Gastrocnemius medialis (tissue), 4 donors: Measurements from ENCODE around the gene NRCAM. TPM values are rescaled to one million over a fixed set of nuclear protein-coding genes. Genes with fewer than 3 reads are reported as not detected.
"Not testable (repeated sequence)": the region's sequence is repeated elsewhere in the genome, so short reads cannot be mapped to it uniquely, and the experiment has no call there.

Experiments
- ATAC-seq, 2 donors: fragments of 150-250 bp; one replicate each; pipeline ENCODE4 v1.9.1; 2016
- DNase-seq, 2 donors: peaks; one replicate each; pipeline ENCODE4 v3.0.0-alpha.2; 2019
- H3K27ac ChIP-seq, 4 donors: fragments of 200-600 bp; sonication (generic); 1 replicate in 1 of 4; 2 replicates in 3 of 4; pipeline ENCODE4 v1.5.1; 2016 to 2018; ENCODE audit warnings: mild to moderate bottlenecking in 2 of 4, moderate library complexity in 1 of 4
- H3K27me3 ChIP-seq, 3 donors: fragments of 200-600 bp; sonication (generic) in 2 of 3; 1 replicate in 1 of 3; 2 replicates in 2 of 3; pipeline versions ENCODE4 v1.5.1 to v1.6.0; 2016 to 2019; ENCODE audit warnings: mild to moderate bottlenecking in 1 of 3, moderate library complexity in 1 of 3
- H3K36me3 ChIP-seq, 2 donors: fragments of 200-600 bp; sonication (generic) in 1 of 2; one replicate each; pipeline ENCODE4 v1.5.1; 2017 to 2018
- H3K4me1 ChIP-seq, 2 donors: fragments of 200-600 bp; sonication (generic) in 1 of 2; one replicate each; pipeline ENCODE4 v1.5.1; 2016 to 2017; ENCODE audit warnings: mild to moderate bottlenecking in 2 of 2
- H3K4me3 ChIP-seq, 4 donors: fragments of 200-600 bp; sonication (generic) in 3 of 4; 1 replicate in 1 of 4; 2 replicates in 3 of 4; pipeline ENCODE4 v1.5.1; 2016 to 2019; ENCODE audit warnings: mild to moderate bottlenecking in 2 of 4
- H3K9me3 ChIP-seq, 3 donors: fragments of 200-600 bp; sonication (generic) in 2 of 3; 1 replicate in 1 of 3; 2 replicates in 2 of 3; pipeline ENCODE4 v1.5.1; 2016 to 2019
- POLR2A ChIP-seq, 2 donors: fragments of 450-650 bp; IDR thresholded peaks; one replicate each; pipeline ENCODE4 v1.6.1; 2017; ENCODE audit warnings: antibody characterized with exemption in 2 of 2, mild to moderate bottlenecking in 2 of 2, moderate library complexity in 2 of 2
- in situ Hi-C, 4 donors: fragments of 200-750 bp; cut with MboI; loops; one replicate each; pipeline versions ENCODE4 v1.15.0 to v1.8.0; 2017; ENCODE audit warnings: low sequenced_read_pairs in 4 of 4
- intact Hi-C: fragments of 100-400 bp; cut with DNase I; formaldehyde crosslinking; loops from one replicate; pipeline ENCODE4 v1.15.1; 2023; ENCODE audit warnings: low total_unique reads
- total RNA-seq, 4 donors: library from RNA; depleted of rRNA; stranded (reverse); fragments of >200 nt; gene quantifications; one replicate each; pipeline versions ENCODE4 v1.1.0 to v1.2.3, GENCODE V29; 2016
- TF ChIP-seq, protein P1 (sequence below), 5 experiments: fragments of 450-650 bp in 3 of 5; fragments of 200-600 bp in 2 of 5; sonication (generic) in 2 of 5; IDR thresholded peaks in 4 of 5; conservative IDR thresholded peaks in 1 of 5; 1 replicate in 4 of 5; 2 replicates in 1 of 5; pipeline ENCODE4 v1.5.1; 2016 to 2019; ENCODE audit warnings: antibody characterized with exemption in 5 of 5, mild to moderate bottlenecking in 3 of 5, moderate library complexity in 3 of 5

The NRCAM gene
- total RNA-seq, 4 donors from 2014 or later = 0.18 to 0.31 (median 0.23) TPM; not detected in 1

GRCh38 chr7:108283252-108283651 is 173.0 kb downstream of the NRCAM start:
- H3K36me3 ChIP-seq = no peaks in the 10 kb centered on the region
- DNase-seq (no peak), ATAC-seq (no peak)
- H3K9me3 ChIP-seq = no peaks in the 10 kb centered on the region
- in situ Hi-C loops = no loop called here
- H3K4me3 ChIP-seq = no peak overlapping the region
- TF ChIP-seq, protein P1, sequence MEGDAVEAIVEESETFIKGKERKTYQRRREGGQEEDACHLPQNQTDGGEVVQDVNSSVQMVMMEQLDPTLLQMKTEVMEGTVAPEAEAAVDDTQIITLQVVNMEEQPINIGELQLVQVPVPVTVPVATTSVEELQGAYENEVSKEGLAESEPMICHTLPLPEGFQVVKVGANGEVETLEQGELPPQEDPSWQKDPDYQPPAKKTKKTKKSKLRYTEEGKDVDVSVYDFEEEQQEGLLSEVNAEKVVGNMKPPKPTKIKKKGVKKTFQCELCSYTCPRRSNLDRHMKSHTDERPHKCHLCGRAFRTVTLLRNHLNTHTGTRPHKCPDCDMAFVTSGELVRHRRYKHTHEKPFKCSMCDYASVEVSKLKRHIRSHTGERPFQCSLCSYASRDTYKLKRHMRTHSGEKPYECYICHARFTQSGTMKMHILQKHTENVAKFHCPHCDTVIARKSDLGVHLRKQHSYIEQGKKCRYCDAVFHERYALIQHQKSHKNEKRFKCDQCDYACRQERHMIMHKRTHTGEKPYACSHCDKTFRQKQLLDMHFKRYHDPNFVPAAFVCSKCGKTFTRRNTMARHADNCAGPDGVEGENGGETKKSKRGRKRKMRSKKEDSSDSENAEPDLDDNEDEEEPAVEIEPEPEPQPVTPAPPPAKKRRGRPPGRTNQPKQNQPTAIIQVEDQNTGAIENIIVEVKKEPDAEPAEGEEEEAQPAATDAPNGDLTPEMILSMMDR (IDR thresholded peaks at IDR 0.05 in 4 of 5, conservative IDR thresholded peaks at IDR 0.05 in 1 of 5) = no peak
- TF ChIP-seq POLR2A (IDR thresholded peaks at IDR 0.05) = no peak
- H3K4me1 ChIP-seq = no peaks in the 10 kb centered on the region
- no peak overlapping the region for H3K27ac ChIP-seq
- H3K27me3 ChIP-seq = no peaks in the 10 kb centered on the region
- intact Hi-C loops = no loop called here

- ATAC-seq (no peak), DNase-seq (no peak)
- Histone ChIP-seq H3K36me3 (no peaks in the 10 kb centered on the region), H3K4me1 (no peaks in the 10 kb centered on the region), H3K4me3 (no peak overlapping the region), H3K27me3 (no peaks in the 10 kb centered on the region), H3K9me3 (no peaks in the 10 kb centered on the region), H3K27ac (no peak overlapping the region)
- in situ Hi-C loops (no loop called here), intact Hi-C loops (no loop called here)
- TF ChIP-seq, protein P1 (IDR thresholded peaks at IDR 0.05 in 4 of 5, conservative IDR thresholded peaks at IDR 0.05 in 1 of 5) = no peak
- TF ChIP-seq POLR2A (IDR thresholded peaks at IDR 0.05) = no peak
Observed at GRCh38 chr7:108282427-108282996, 173.7 kb downstream of the NRCAM start.

DNA sequence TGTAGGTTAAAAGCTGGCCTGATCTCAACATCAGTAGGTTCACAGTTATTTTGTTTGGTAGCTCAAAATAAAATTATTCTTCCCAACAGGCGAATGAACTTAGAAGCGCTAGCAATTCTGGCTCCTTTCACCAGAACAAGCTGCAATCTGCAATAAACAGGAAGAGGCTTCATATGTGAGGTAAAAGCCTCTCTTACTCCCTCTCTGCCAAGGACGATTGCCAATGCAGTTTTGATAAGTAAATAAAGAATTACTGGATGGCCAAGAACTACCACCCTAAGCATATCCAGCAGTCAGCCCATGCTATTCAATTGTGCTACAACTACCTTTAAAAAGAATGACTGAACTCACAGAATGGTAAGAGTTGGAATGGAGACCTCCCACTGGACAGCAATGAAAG is 176.1 kb downstream of the NRCAM start:
- intact Hi-C loops (no loop called here), in situ Hi-C loops (no loop called here)
- Histone ChIP-seq H3K9me3 (no peaks in the 10 kb centered on the region), H3K27me3 (no peaks in the 10 kb centered on the region), H3K4me3 (no peak overlapping the region), H3K27ac (no peak overlapping the region), H3K36me3 (no peaks in the 10 kb centered on the region), H3K4me1 (no peaks in the 10 kb centered on the region)
- DNase-seq (no peak), ATAC-seq (no peak)
- TF ChIP-seq, protein P1 (IDR thresholded peaks at IDR 0.05 in 4 of 5, conservative IDR thresholded peaks at IDR 0.05 in 1 of 5) = no peak
- no peak for TF ChIP-seq POLR2A (IDR thresholded peaks at IDR 0.05)

DNA sequence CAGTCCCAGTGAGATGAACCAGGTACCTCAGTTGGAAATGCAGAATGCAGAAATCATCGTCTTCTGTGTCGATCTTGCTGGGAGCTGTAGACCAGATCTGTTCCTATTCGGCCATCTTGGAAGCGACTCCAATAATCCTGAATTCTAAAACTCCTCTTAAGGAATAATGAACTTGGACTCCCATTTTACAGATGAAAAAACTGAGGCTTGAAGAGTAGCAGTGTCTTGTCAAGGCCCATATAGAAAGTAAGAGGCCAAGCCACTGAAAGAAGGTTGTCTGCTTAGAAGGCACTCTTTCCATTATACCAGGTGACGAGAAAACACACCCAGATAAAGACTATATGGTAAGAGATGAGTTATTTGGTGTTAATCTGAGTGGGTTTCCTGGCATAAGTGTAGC is 177.5 kb downstream of the NRCAM start:
- DNase-seq = no peak
- no peak for ATAC-seq
- H3K27me3 ChIP-seq = no peaks in the 10 kb centered on the region
- H3K4me1 ChIP-seq = no peaks in the 10 kb centered on the region
- in situ Hi-C loops (no loop called here), intact Hi-C loops (no loop called here)
- H3K9me3 ChIP-seq = no peaks in the 10 kb centered on the region
- TF ChIP-seq, protein P1 (IDR thresholded peaks at IDR 0.05 in 4 of 5, conservative IDR thresholded peaks at IDR 0.05 in 1 of 5) = no peak
- TF ChIP-seq POLR2A (IDR thresholded peaks at IDR 0.05) = no peak
- no peak overlapping the region for H3K4me3 ChIP-seq
- H3K27ac ChIP-seq = no peak overlapping the region
- no peaks in the 10 kb centered on the region for H3K36me3 ChIP-seq

DNA sequence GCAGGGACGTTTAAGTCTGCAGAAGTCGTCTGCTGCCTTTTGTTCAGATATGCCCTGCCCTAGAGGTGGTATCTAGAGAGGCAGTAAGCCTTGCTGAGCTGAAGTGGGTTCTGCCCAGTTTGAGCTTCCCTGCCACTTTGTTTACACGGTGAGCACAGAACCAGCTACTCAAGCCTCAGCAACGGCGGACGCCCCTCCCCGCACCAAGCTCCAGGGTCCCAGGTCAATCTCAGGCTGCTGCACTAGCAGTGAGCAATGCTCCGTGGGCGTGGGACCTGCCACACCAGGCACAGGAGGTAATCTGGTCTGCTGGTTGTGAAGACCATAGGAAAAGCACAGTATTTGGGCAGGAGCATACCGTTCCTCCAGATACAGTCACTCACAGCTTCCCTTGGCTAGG is 178.0 kb downstream of the NRCAM start:
- H3K4me1 ChIP-seq = no peaks in the 10 kb centered on the region
- TF ChIP-seq, protein P1 (IDR thresholded peaks at IDR 0.05 in 4 of 5, conservative IDR thresholded peaks at IDR 0.05 in 1 of 5) = no peak
- no peak for TF ChIP-seq POLR2A (IDR thresholded peaks at IDR 0.05)
- no peak overlapping the region for H3K4me3 ChIP-seq
- in situ Hi-C loops (no loop called here), intact Hi-C loops (no loop called here)
- DNase-seq (no peak), ATAC-seq (no peak)
- H3K27me3 ChIP-seq = no peaks in the 10 kb centered on the region
- no peaks in the 10 kb centered on the region for H3K9me3 ChIP-seq
- no peaks in the 10 kb centered on the region for H3K36me3 ChIP-seq
- no peak overlapping the region for H3K27ac ChIP-seq

GRCh38 chr7:108274447-108274846 is 181.8 kb downstream of the NRCAM start:
- intact Hi-C loops, H3K4me1 ChIP-seq, H3K4me3 ChIP-seq, H3K27me3 ChIP-seq, H3K27ac ChIP-seq, DNase-seq, ATAC-seq, H3K9me3 ChIP-seq, in situ Hi-C loops, H3K36me3 ChIP-seq: not testable (repeated sequence)

DNA sequence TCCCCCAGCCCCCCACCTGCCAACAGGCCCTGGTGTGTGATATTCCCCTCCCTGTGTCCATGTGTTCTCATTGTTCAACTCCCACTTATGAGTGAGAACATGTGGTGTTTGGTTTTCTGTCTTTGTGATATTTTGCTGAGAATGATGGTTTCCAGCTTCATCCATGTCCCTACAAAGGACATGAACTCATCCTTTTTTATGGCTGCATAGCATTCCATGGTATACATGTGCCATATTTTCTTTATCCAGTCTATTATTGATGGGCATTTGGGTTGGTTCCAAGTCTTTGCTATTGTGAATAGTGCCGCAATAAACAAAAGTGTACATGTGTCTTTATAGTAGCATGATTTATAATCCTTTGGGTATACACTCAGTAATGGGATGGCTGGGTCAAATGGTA is 183.3 kb downstream of the NRCAM start:
- ATAC-seq, H3K4me1 ChIP-seq, DNase-seq, H3K27me3 ChIP-seq, H3K9me3 ChIP-seq, H3K4me3 ChIP-seq, H3K36me3 ChIP-seq, H3K27ac ChIP-seq, in situ Hi-C loops, intact Hi-C loops: not testable (repeated sequence)
